Thoracic aorta (tissue), 2 donors: ENCODE data around the gene IGF2R. TPM values are rescaled to one million over a fixed set of nuclear protein-coding genes. Genes with fewer than 3 reads are reported as not detected.
"Not testable (repeated sequence)": the region's sequence is repeated elsewhere in the genome, so short reads cannot be mapped to it uniquely, and the experiment has no call there.

Source experiments
- ATAC-seq: fragments of 150-250 bp; one replicate; pipeline ENCODE4 v1.8.0; 2017; ENCODE audit warnings: low read depth; ENCODE audit not compliant: insufficient number of reproducible peaks, low FRiP score
- DNase-seq: peaks from one replicate; pipeline ENCODE4 v3.0.0-alpha.2; 2020; ENCODE audit warnings: low spot score
- H3K27ac ChIP-seq, 2 donors: fragments of 200-600 bp; sonication (generic); 1 replicate in 1 of 2; 2 replicates in 1 of 2; pipeline ENCODE4 v1.5.1; 2016; ENCODE audit warnings: mild to moderate bottlenecking in 2 of 2, moderate library complexity in 2 of 2
- H3K27me3 ChIP-seq: fragments of 200-600 bp; sonication (generic); replicated peaks from 2 replicates; pipeline ENCODE4 v1.6.0; 2016; ENCODE audit warnings: mild to moderate bottlenecking; ENCODE audit not compliant: insufficient read depth
- H3K36me3 ChIP-seq: fragments of 200-600 bp; sonication (generic); one replicate; pipeline ENCODE4 v1.5.1; 2016
- H3K4me1 ChIP-seq, 2 donors: fragments of 200-600 bp; sonication (generic); 1 replicate in 1 of 2; 2 replicates in 1 of 2; pipeline versions ENCODE4 v1.5.1 to v1.6.0; 2016; ENCODE audit warnings: low read depth in 2 of 2, mild to moderate bottlenecking in 1 of 2; ENCODE audit not compliant: control insufficient read depth in 1 of 2
- H3K4me3 ChIP-seq: fragments of 200-600 bp; sonication (generic); 2 replicates; pipeline ENCODE4 v1.5.1; 2016; ENCODE audit warnings: mild to moderate bottlenecking
- H3K9me3 ChIP-seq: fragments of 200-600 bp; sonication (generic); 2 replicates; pipeline ENCODE4 v1.5.1; 2016
- CTCF ChIP-seq: fragments of 200-600 bp; sonication (generic); IDR thresholded peaks from one replicate; pipeline ENCODE4 v1.5.1; 2019; ENCODE audit warnings: antibody characterized with exemption
- total RNA-seq, 2 donors: library from RNA; depleted of rRNA; stranded (reverse); fragments of >200 nt; gene quantifications; one replicate each; pipeline versions ENCODE4 v1.1.0 to v1.2.3, GENCODE V29; 2016

Gene IGF2R
- total RNA-seq, 2 donors from 2014 or later: 82.2 to 88.4 TPM

GRCh38 chr6:160106701-160107100 is 137.8 kb downstream of the IGF2R start:
- DNase-seq (no peak), ATAC-seq (no peak)
- Histone ChIP-seq H3K4me3 (no peak overlapping the region), H3K27ac (no peak overlapping the region), H3K9me3 (no peaks in the 10 kb centered on the region), H3K4me1 (peaks cover 13 to 21% of the 10 kb centered on the region in 2 donors), H3K36me3 (peaks cover 12% of the 10 kb centered on the region), H3K27me3 (no peaks in the 10 kb centered on the region)
- TF ChIP-seq CTCF: no peak

- TF ChIP-seq CTCF: no peak
- DNase-seq: no peak
- Histone ChIP-seq H3K36me3 (peaks cover 12% of the 10 kb centered on the region), H3K9me3 (no peaks in the 10 kb centered on the region), H3K27me3 (no peaks in the 10 kb centered on the region), H3K27ac (no peak overlapping the region), H3K4me1 (peaks cover 11 to 15% of the 10 kb centered on the region in 2 donors), H3K4me3 (no peak overlapping the region)
- ATAC-seq: no peak
These were observed 139.2 kb downstream of the IGF2R start for GRCh38 chr6:160108077-160108476.

- Histone ChIP-seq H3K4me1 (no peaks in the 10 kb centered on the region), H3K36me3 (peaks cover 3% of the 10 kb centered on the region), H3K9me3 (no peaks in the 10 kb centered on the region), H3K4me3 (no peak overlapping the region), H3K27me3 (no peaks in the 10 kb centered on the region), H3K27ac (no peak overlapping the region)
- ATAC-seq (no peak), DNase-seq (no peak)
- TF ChIP-seq CTCF: no peak
These were observed 141.8 kb downstream of the IGF2R start for GRCh38 chr6:160110586-160111123.

- Histone ChIP-seq H3K9me3 (no peaks in the 10 kb centered on the region), H3K36me3 (no peaks in the 10 kb centered on the region), H3K27ac (no peak overlapping the region), H3K27me3 (no peaks in the 10 kb centered on the region), H3K4me1 (no peaks in the 10 kb centered on the region), H3K4me3 (no peak overlapping the region)
- TF ChIP-seq CTCF: no peak
- DNase-seq (no peak), ATAC-seq (no peak)
These were observed 142.9 kb downstream of the IGF2R start for GRCh38 chr6:160111806-160112205.

- DNase-seq (no peak), ATAC-seq (no peak)
- Histone ChIP-seq H3K9me3 (no peaks in the 10 kb centered on the region), H3K27me3 (no peaks in the 10 kb centered on the region), H3K4me3 (no peak overlapping the region), H3K27ac (no peak overlapping the region), H3K4me1 (no peaks in the 10 kb centered on the region), H3K36me3 (no peaks in the 10 kb centered on the region)
- no peak for TF ChIP-seq CTCF
These were observed 143.9 kb downstream of the IGF2R start for GRCh38 chr6:160112628-160113299.

- not testable (repeated sequence) for H3K36me3 ChIP-seq, H3K27me3 ChIP-seq, DNase-seq, ATAC-seq, H3K4me3 ChIP-seq, H3K27ac ChIP-seq, H3K9me3 ChIP-seq, H3K4me1 ChIP-seq
These were observed 145.7 kb downstream of the IGF2R start for GRCh38 chr6:160114536-160114935.
